ENCODE results near the gene ANLN. TPM values are rescaled to one million over a fixed set of nuclear protein-coding genes. Genes with fewer than 3 reads are reported as not detected.
A peak's percentile ranks its signal among the peaks of the same experiment; 100 is the strongest.

ANLN gene
- total RNA-seq, 1 experiment from 2014 or later, result 238 TPM

DNA sequence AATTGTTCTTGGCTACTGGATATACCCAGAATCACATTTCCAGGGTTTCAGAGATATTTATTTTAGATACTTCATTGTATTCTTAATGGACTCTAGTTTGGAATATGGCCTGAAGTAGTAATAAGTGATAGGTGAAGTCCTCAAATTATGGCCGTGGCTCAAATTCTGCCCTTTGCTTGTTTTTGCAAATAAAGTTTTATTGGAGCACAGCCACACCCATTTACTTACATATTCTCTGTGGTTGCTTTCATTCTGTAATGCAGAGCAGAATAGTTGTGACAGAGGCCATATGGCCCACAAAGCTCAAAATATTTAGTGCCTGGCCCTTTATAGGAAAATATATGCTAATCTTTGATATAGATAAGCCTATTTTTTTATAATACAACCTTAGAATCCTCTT is 19.5 kb downstream of the ANLN start:
- ATAC-seq (no peak), DNase-seq (ENCODE audit: low read depth, low spot score) (no peak)
- no peaks in the 10 kb centered on the region for H3K9me3 ChIP-seq (ENCODE audit: control insufficient read depth, insufficient read depth, low read depth, low read length)
- H3K27me3 ChIP-seq (ENCODE audit: control insufficient read depth, insufficient read depth, low read length), result no peaks in the 10 kb centered on the region
- TF ChIP-seq, protein P1, sequence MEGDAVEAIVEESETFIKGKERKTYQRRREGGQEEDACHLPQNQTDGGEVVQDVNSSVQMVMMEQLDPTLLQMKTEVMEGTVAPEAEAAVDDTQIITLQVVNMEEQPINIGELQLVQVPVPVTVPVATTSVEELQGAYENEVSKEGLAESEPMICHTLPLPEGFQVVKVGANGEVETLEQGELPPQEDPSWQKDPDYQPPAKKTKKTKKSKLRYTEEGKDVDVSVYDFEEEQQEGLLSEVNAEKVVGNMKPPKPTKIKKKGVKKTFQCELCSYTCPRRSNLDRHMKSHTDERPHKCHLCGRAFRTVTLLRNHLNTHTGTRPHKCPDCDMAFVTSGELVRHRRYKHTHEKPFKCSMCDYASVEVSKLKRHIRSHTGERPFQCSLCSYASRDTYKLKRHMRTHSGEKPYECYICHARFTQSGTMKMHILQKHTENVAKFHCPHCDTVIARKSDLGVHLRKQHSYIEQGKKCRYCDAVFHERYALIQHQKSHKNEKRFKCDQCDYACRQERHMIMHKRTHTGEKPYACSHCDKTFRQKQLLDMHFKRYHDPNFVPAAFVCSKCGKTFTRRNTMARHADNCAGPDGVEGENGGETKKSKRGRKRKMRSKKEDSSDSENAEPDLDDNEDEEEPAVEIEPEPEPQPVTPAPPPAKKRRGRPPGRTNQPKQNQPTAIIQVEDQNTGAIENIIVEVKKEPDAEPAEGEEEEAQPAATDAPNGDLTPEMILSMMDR (IDR thresholded peaks at IDR 0.05), result no peak
- TF ChIP-seq TCF7L2 (IDR thresholded peaks at IDR 0.05; ENCODE audit: low read depth, low read length) (no peak), SIN3A (IDR thresholded peaks at IDR 0.05; ENCODE audit: borderline replicate concordance, insufficient read depth, low read depth, low read length) (no peak)
- peaks cover 16% of the 10 kb centered on the region for H3K4me1 ChIP-seq (ENCODE audit: control insufficient read depth, insufficient read depth, low read length)
- CTCF ChIA-PET, result no interaction called here
- no peak overlapping the region for H3K4me3 ChIP-seq (ENCODE audit: low read depth in 2 of 2, low read length in 2 of 2)
- POLR2A ChIA-PET, result no interaction called here
- no TSS peak for BruUV-seq (replicated peaks)
- in situ Hi-C loops (cut with HindIII; ENCODE audit: low pct_unique_long_range_greater_than_20kb, low sequenced_read_pairs) (no loop called here), intact Hi-C loops (cut with micrococcal nuclease; ENCODE audit: unreplicated experiment) (no loop called here)
- peaks cover 85% of the 10 kb centered on the region for H3K36me3 ChIP-seq (ENCODE audit: control insufficient read depth, insufficient read depth, low read length)
- peak overlapping the region; percentile 7; the same call in 1 of the 2 replicates for H3K27ac ChIP-seq (ENCODE audit: low read length)

DNA sequence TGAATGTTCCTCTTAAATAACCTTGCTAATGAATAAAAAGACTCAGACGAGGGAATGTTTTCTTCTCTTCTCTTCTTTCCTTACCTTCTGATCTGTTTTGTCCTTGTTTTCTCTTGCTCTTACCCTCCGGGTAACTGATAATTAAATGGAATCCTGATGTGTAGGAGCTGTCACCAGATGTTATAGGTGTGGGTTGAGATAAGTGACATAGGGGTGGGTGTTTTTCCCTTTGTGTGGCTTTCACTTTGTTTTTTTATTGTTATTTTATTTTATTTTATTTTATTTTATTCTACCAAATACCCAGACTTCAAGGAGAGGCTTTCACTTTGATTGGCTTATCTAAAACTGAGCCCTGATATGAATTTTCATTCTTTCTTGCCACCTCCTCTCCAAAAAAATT is 25.5 kb downstream of the ANLN start:
- H3K36me3 ChIP-seq (ENCODE audit: control insufficient read depth, insufficient read depth, low read length), result peaks cover 75% of the 10 kb centered on the region

More for the DNA sequence above, 25.5 kb downstream of the ANLN start:
- TF ChIP-seq, protein P1 (IDR thresholded peaks at IDR 0.05), result no peak
- TF ChIP-seq, protein P2, sequence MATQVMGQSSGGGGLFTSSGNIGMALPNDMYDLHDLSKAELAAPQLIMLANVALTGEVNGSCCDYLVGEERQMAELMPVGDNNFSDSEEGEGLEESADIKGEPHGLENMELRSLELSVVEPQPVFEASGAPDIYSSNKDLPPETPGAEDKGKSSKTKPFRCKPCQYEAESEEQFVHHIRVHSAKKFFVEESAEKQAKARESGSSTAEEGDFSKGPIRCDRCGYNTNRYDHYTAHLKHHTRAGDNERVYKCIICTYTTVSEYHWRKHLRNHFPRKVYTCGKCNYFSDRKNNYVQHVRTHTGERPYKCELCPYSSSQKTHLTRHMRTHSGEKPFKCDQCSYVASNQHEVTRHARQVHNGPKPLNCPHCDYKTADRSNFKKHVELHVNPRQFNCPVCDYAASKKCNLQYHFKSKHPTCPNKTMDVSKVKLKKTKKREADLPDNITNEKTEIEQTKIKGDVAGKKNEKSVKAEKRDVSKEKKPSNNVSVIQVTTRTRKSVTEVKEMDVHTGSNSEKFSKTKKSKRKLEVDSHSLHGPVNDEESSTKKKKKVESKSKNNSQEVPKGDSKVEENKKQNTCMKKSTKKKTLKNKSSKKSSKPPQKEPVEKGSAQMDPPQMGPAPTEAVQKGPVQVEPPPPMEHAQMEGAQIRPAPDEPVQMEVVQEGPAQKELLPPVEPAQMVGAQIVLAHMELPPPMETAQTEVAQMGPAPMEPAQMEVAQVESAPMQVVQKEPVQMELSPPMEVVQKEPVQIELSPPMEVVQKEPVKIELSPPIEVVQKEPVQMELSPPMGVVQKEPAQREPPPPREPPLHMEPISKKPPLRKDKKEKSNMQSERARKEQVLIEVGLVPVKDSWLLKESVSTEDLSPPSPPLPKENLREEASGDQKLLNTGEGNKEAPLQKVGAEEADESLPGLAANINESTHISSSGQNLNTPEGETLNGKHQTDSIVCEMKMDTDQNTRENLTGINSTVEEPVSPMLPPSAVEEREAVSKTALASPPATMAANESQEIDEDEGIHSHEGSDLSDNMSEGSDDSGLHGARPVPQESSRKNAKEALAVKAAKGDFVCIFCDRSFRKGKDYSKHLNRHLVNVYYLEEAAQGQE (IDR thresholded peaks at IDR 0.05; ENCODE audit: insufficient read depth in 1 of 2, low read depth in 2 of 2, low read length in 1 of 2), result no peak
- TF ChIP-seq TCF7L2 (IDR thresholded peaks at IDR 0.05; ENCODE audit: low read depth, low read length) (no peak), POLR2AphosphoS5 (IDR thresholded peaks at IDR 0.05; ENCODE audit: low read depth, low read length) (no peak), SIN3A (IDR thresholded peaks at IDR 0.05; ENCODE audit: borderline replicate concordance, insufficient read depth, low read depth, low read length) (no peak)
- intact Hi-C loops (cut with micrococcal nuclease; ENCODE audit: unreplicated experiment) (no loop called here), in situ Hi-C loops (cut with HindIII; ENCODE audit: low pct_unique_long_range_greater_than_20kb, low sequenced_read_pairs) (no loop called here)
- Histone ChIP-seq H3K4me3 (ENCODE audit: low read depth in 2 of 2, low read length in 2 of 2) (no peak overlapping the region), H3K27me3 (ENCODE audit: control insufficient read depth, insufficient read depth, low read length) (no peaks in the 10 kb centered on the region), H3K27ac (ENCODE audit: low read length) (no peak overlapping the region), H3K9me3 (ENCODE audit: control insufficient read depth, insufficient read depth, low read depth, low read length) (no peaks in the 10 kb centered on the region), H3K4me1 (ENCODE audit: control insufficient read depth, insufficient read depth, low read length) (no peaks in the 10 kb centered on the region)
- CTCF ChIA-PET, result no interaction called here
- no TSS peak for BruUV-seq (replicated peaks)
- POLR2A ChIA-PET, result no interaction called here
- DNase-seq (ENCODE audit: low read depth, low spot score) (no peak), ATAC-seq (no peak)

Data from Panc1 (cell line).